PFSK-1 (cell line): Measurements from ENCODE around the gene WNT3A.

Source experiments
- FOXP2 ChIP-seq: optimal IDR thresholded peaks from 2 replicates; pipeline ENCODE3; 2011; ENCODE audit warnings: borderline replicate concordance, control low read depth, inconsistent platforms; ENCODE audit not compliant: insufficient read depth; ENCODE audit errors: extremely low read length, extremely low read depth
- POLR2AphosphoS5 ChIP-seq: IDR thresholded peaks from 2 replicates; pipeline ENCODE4 v1.6.1; 2012; ENCODE audit warnings: low read depth, mild to moderate bottlenecking, control low read depth, low read length, moderate library complexity
- SIN3A ChIP-seq: IDR thresholded peaks from 2 replicates; pipeline ENCODE4 v1.6.1; 2012; ENCODE audit warnings: mild to moderate bottlenecking, low read length, moderate library complexity, borderline replicate concordance; ENCODE audit not compliant: insufficient read depth
- TAF1 ChIP-seq: IDR thresholded peaks from 2 replicates; pipeline ENCODE4 v1.6.1; 2012; ENCODE audit warnings: low read length, control low read depth, borderline replicate concordance; ENCODE audit not compliant: insufficient read depth
- TF ChIP-seq, protein P1 (sequence below), 2 experiments: IDR thresholded peaks; 2 replicates each; pipeline versions ENCODE4 v1.6.1 to v1.8.0; 2011 to 2012; ENCODE audit warnings: low read depth in 2 of 2, low read length in 2 of 2, control low read depth in 1 of 2, inconsistent platforms in 1 of 2, mild to moderate bottlenecking in 1 of 2, moderate library complexity in 1 of 2; ENCODE audit not compliant: insufficient read depth in 1 of 2

Gene WNT3A

DNA sequence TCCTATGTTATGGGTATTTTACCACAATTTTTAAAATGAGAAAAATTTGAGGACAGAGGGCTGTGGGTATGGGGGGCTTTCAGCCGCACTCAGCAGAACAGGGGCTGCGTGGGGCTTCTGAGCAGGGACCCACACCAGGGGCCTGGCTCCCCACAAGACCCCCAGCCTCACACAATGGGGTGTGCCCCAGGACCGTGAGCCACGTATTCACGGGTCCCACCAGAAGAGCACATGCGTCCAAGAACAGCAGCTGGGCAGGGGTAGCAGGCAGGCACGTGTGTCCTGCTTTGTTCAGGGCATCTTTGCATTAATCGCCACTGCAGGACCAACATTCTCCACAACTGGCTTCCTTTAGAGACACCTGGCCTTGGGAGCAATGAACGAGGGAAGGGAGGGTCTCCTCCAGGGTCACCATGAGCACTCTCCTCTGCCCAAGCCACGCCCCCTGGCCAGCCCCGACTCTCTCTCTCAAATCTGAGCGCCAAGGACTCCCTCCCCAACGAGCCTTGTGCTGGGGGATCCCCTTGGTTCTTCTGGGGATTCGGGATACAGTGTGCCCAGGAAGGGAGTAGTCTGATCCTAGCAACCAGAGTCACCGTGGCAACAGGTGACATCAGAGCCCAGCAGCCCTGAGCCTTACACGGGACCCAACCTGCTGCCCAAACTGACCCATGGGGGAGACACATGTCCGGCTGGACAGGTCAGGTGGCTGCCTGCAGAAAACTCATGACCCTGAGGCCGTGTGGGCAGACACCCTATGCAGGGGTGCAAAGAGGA is 68.3 kb downstream of the WNT3A start:
- no peak for TF ChIP-seq SIN3A

DNA sequence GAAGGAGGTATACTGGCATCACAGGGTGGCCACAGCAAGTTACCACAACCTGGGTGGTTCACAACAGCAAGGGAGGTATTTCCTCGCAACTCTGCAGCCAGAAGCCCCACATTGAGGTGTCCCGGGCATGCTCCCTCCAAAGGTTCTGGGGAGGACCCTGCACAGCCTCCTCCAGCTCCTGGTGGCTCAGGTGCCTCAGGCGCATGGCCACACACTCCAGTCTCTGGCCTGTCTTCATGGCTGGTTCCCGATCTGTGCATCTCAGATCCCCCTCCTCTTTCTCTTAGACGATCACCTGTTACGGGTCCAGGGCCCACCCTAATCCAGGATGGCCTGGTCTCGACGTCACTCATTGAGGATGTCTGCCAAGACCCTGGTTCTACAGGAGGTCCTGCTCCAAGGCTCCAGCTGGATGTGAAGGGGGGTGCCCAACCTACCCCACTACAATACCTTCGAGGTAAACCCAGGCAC is 69.0 kb downstream of the WNT3A start:
- TF ChIP-seq, protein P1, sequence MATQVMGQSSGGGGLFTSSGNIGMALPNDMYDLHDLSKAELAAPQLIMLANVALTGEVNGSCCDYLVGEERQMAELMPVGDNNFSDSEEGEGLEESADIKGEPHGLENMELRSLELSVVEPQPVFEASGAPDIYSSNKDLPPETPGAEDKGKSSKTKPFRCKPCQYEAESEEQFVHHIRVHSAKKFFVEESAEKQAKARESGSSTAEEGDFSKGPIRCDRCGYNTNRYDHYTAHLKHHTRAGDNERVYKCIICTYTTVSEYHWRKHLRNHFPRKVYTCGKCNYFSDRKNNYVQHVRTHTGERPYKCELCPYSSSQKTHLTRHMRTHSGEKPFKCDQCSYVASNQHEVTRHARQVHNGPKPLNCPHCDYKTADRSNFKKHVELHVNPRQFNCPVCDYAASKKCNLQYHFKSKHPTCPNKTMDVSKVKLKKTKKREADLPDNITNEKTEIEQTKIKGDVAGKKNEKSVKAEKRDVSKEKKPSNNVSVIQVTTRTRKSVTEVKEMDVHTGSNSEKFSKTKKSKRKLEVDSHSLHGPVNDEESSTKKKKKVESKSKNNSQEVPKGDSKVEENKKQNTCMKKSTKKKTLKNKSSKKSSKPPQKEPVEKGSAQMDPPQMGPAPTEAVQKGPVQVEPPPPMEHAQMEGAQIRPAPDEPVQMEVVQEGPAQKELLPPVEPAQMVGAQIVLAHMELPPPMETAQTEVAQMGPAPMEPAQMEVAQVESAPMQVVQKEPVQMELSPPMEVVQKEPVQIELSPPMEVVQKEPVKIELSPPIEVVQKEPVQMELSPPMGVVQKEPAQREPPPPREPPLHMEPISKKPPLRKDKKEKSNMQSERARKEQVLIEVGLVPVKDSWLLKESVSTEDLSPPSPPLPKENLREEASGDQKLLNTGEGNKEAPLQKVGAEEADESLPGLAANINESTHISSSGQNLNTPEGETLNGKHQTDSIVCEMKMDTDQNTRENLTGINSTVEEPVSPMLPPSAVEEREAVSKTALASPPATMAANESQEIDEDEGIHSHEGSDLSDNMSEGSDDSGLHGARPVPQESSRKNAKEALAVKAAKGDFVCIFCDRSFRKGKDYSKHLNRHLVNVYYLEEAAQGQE (IDR thresholded peaks at IDR 0.05; ENCODE audit: insufficient read depth in 1 of 2, low read depth in 2 of 2, low read length in 2 of 2) = no peak
- TF ChIP-seq FOXP2 (no peak), SIN3A (no peak), POLR2AphosphoS5 (no peak), TAF1 (no peak)

DNA sequence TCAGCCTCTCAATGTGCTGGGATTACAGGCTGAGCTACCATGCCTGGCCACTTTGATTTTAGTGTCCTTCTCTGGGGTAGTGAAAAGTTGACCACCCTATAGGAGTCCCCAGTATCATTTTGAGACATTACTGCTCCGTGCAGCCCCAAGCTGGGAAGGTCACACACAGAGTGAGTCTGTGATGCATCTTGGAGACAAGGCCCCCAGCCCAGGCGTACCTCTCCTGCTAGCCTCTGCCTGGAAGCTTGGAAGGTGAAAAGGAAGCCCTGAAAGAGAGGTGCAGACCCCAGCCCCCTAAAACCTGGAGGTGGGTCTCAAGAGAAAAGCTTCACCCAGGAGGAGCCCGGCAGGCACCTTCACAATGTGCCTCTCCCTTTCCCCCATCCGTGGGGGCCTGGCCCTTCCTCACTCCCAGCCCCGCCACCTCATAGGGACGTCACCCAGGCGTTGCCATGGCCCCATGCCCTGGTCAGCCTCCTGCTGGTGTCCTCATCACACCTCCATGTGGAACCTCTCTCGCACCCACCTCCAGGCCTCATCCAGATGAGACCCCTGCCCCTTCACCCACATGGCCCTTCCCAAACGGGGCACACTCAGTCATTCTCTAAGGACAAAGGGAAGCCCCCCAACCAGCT is 70.1 kb downstream of the WNT3A start:
- TF ChIP-seq, protein P1 (IDR thresholded peaks at IDR 0.05; ENCODE audit: insufficient read depth in 1 of 2, low read depth in 2 of 2, low read length in 2 of 2) = no peak
- TF ChIP-seq SIN3A (no peak), TAF1 (no peak), POLR2AphosphoS5 (no peak), FOXP2 (no peak)

DNA sequence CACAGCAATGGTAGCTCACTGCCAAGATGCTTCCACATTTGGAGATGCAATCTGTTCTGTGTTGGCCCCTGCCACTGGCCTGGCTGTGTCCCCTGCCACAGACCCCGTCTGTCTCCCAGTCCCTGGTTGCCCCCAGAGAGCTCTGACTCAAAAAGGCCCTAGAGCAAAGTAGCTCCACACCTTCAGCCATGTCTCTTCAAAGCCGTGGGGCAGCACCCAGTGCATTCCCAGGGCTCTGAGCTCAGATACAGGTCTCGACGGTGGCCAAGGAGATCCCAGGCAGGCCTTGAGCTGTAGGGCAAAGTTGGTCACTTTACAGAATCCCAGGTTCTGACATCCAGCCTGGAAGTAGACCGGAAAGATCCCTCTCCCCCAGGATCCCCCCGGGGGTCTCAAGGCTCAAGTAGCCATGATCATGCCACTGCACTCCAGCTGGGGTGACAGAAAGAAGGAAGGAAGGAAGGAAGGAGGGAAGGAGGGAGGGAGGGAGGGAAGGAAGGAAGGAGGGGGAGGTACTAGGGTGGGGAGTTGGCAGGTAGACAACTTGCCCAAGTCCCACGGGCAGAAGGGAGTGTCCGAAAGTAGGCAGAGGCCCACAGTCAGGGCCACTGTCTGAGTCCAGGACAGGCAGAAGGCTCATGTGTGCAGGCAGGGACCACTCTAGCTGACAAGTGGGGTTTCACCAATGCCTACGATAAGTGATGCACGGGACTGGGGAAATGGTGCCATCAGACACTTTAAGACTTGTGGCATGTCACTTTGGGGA is 71.0 kb downstream of the WNT3A start:
- TF ChIP-seq TAF1 (no peak), POLR2AphosphoS5 (no peak), SIN3A (no peak), FOXP2 (no peak)
- TF ChIP-seq, protein P1 (IDR thresholded peaks at IDR 0.05; ENCODE audit: insufficient read depth in 1 of 2, low read depth in 2 of 2, low read length in 2 of 2) = no peak

DNA sequence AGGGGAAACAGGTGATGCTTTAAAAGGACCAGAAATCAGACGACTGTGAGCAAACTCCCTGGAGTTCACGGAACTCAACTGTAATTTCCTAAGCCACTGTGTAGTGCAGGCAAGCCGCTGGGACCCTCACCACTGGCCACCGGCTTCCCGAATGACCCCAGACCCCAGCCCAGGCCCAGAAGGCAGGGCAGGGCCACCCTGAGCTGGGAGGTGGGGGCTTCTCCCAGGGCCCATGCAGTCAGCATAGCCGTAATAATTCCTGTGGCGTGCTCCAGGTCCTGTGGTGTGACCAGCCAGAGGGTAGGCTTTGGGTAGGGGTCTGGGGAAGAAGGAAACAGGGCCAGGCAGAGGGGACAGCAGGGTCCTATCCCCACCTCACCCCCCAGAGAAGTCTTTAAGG is 72.2 kb downstream of the WNT3A start:
- TF ChIP-seq SIN3A = no peak
- TF ChIP-seq, protein P1 (IDR thresholded peaks at IDR 0.05; ENCODE audit: insufficient read depth in 1 of 2, low read depth in 2 of 2, low read length in 2 of 2) = no peak
- TF ChIP-seq TAF1 = no peak
- TF ChIP-seq FOXP2 = no peak
- no peak for TF ChIP-seq POLR2AphosphoS5
